IMR-90 (cell line): ENCODE data around the gene WHRN. TPM values are rescaled to one million over a fixed set of nuclear protein-coding genes. Genes with fewer than 3 reads are reported as not detected.

Experiments used
- ATAC-seq: fragments of 200-7000 bp; cut with Tn5 transposase; 2 replicates; pipeline ENCODE4 v1.9.1; 2020; ENCODE audit warnings: low read depth, mild to moderate bottlenecking, moderate library complexity
- BruUV-seq: library from RNA; stranded (reverse); fragments of 400-500 nt; replicated peaks from 2 replicates; lab custom pipeline; 2021; lab: Mats Ljungman, UMichigan
- CTCF ChIA-PET: fragments of 300-600 bp; formaldehyde crosslinking; extraction: SDS; loops from one replicate; lab custom pipeline; 2021; ENCODE audit warnings: antibody characterized with exemption; lab: Yijun Ruan, JAX
- POLR2A ChIA-PET: fragments of 300-600 bp; sonication (Branson Sonifier 250); formaldehyde crosslinking; loops from one replicate; lab custom pipeline; 2022; ENCODE audit warnings: antibody characterized with exemption; ENCODE audit not compliant: unreplicated experiment; lab: Charles Lee
- DNase-seq: peaks from one replicate; pipeline ENCODE4 v3.0.0; 2013
- H2AFZ ChIP-seq: replicated peaks from 2 replicates; pipeline ENCODE3; 2013; ENCODE audit warnings: low read length, mild to moderate bottlenecking; ENCODE audit not compliant: poor library complexity
- H2AK5ac ChIP-seq: 2 replicates; pipeline ENCODE4 v1.6.1; 2013; ENCODE audit warnings: low read depth, low read length, inconsistent platforms
- H2AK9ac ChIP-seq: replicated peaks from 2 replicates; pipeline ENCODE3; 2013; ENCODE audit warnings: mild to moderate bottlenecking, low read depth, low read length, moderate library complexity; ENCODE audit not compliant: poor library complexity
- H2BK120ac ChIP-seq: 2 replicates; pipeline ENCODE4 v1.6.1; 2013; ENCODE audit warnings: low read depth, low read length, inconsistent platforms
- H2BK15ac ChIP-seq: 3 replicates; pipeline ENCODE4 v1.6.1; 2013; ENCODE audit warnings: low read depth, low read length, inconsistent platforms
- H2BK20ac ChIP-seq: 2 replicates; pipeline ENCODE4 v1.6.1; 2013; ENCODE audit warnings: low read depth, mild to moderate bottlenecking, inconsistent platforms, low read length, moderate library complexity
- H2BK5ac ChIP-seq: 2 replicates; pipeline ENCODE4 v1.6.1; 2013; ENCODE audit warnings: mild to moderate bottlenecking, low read depth, low read length, inconsistent platforms; ENCODE audit not compliant: poor library complexity, severe bottlenecking
- H3K14ac ChIP-seq: replicated peaks from 2 replicates; pipeline ENCODE4 v1.6.1; 2013; ENCODE audit warnings: low read depth, low read length, inconsistent platforms
- H3K18ac ChIP-seq: 2 replicates; pipeline ENCODE4 v1.6.1; 2013; ENCODE audit warnings: low read depth, low read length, control low read depth
- H3K23ac ChIP-seq: 2 replicates; pipeline ENCODE4 v1.6.1; 2013; ENCODE audit warnings: low read depth, low read length, inconsistent platforms
- H3K27ac ChIP-seq: 2 replicates; pipeline ENCODE4 v1.5.1; 2013; ENCODE audit warnings: mild to moderate bottlenecking, control low read depth, low read length; ENCODE audit not compliant: insufficient read depth
- H3K27me3 ChIP-seq: 2 replicates; pipeline ENCODE4 v1.6.1; 2013; ENCODE audit warnings: low read length; ENCODE audit not compliant: control insufficient read depth, insufficient read depth
- H3K36me3 ChIP-seq: 2 replicates; pipeline ENCODE4 v1.6.1; 2013; ENCODE audit warnings: low read length, mixed read lengths; ENCODE audit not compliant: control insufficient read depth, insufficient read depth
- H3K4ac ChIP-seq: 2 replicates; pipeline ENCODE4 v1.6.1; 2013; ENCODE audit warnings: low read depth, low read length, inconsistent platforms
- H3K4me1 ChIP-seq: 2 replicates; pipeline ENCODE4 v1.6.1; 2013; ENCODE audit warnings: low read length, mixed read lengths; ENCODE audit not compliant: control insufficient read depth, insufficient read depth
- H3K4me2 ChIP-seq: 2 replicates; pipeline ENCODE4 v1.6.1; 2013; ENCODE audit warnings: low read depth, mild to moderate bottlenecking, control low read depth, low read length, moderate library complexity
- H3K4me3 ChIP-seq: 2 replicates; pipeline ENCODE4 v1.5.1; 2013; ENCODE audit warnings: low read depth, mild to moderate bottlenecking, control low read depth, low read length, moderate library complexity; ENCODE audit not compliant: insufficient read depth
- H3K56ac ChIP-seq: 2 replicates; pipeline ENCODE4 v1.6.1; 2013; ENCODE audit warnings: low read length, inconsistent platforms; ENCODE audit not compliant: insufficient read depth; ENCODE audit errors: extremely low read depth
- H3K79me1 ChIP-seq, 2 experiments: 2 replicates each; pipeline ENCODE4 v1.6.1; 2013; ENCODE audit warnings: low read length in 2 of 2, inconsistent platforms in 1 of 2, low read depth in 1 of 2
- H3K9ac ChIP-seq: 2 replicates; pipeline ENCODE4 v1.6.1; 2013; ENCODE audit warnings: low read depth, low read length, control low read depth
- H3K9me1 ChIP-seq: 2 replicates; pipeline ENCODE4 v1.6.1; 2013; ENCODE audit warnings: low read length, inconsistent platforms; ENCODE audit not compliant: insufficient read depth
- H3K9me3 ChIP-seq: 2 replicates; pipeline ENCODE4 v1.6.1; 2013; ENCODE audit warnings: low read length; ENCODE audit not compliant: control insufficient read depth, insufficient read depth
- H4K20me1 ChIP-seq: 2 replicates; pipeline ENCODE4 v1.6.1; 2013; ENCODE audit warnings: low read length, inconsistent platforms; ENCODE audit not compliant: insufficient read depth
- H4K5ac ChIP-seq: 2 replicates; pipeline ENCODE4 v1.6.1; 2013; ENCODE audit warnings: mild to moderate bottlenecking, low read depth, low read length, control low read depth
- H4K8ac ChIP-seq, 2 experiments: 2 replicates each; pipeline ENCODE4 v1.6.1; 2013; ENCODE audit warnings: low read depth in 2 of 2, low read length in 2 of 2, control low read depth in 1 of 2, inconsistent platforms in 1 of 2
- H4K91ac ChIP-seq: 2 replicates; pipeline ENCODE4 v1.6.1; 2013; ENCODE audit warnings: low read depth, low read length, inconsistent platforms; ENCODE audit not compliant: insufficient read depth
- CEBPB ChIP-seq: IDR thresholded peaks from 2 replicates; pipeline ENCODE4 v1.6.1; 2012; ENCODE audit warnings: low read depth, low read length, improper control_type of control experiment
- CHD1 ChIP-seq: IDR thresholded peaks from 2 replicates; pipeline ENCODE4 v1.6.1; 2012; ENCODE audit warnings: low read depth, low read length, improper control_type of control experiment
- MAZ ChIP-seq: IDR thresholded peaks from 2 replicates; pipeline ENCODE4 v1.6.1; 2012; ENCODE audit warnings: low read depth, mild to moderate bottlenecking, low read length, improper control_type of control experiment, moderate library complexity, borderline replicate concordance
- MXI1 ChIP-seq: IDR thresholded peaks from 2 replicates; pipeline ENCODE4 v1.6.1; 2012; ENCODE audit warnings: low read depth, mild to moderate bottlenecking, low read length, moderate library complexity, borderline replicate concordance
- SMC3 ChIP-seq: fragments of 150-350 bp; IDR thresholded peaks from 2 replicates; pipeline ENCODE4 v1.6.1; 2016; ENCODE audit warnings: low read depth, mild to moderate bottlenecking, antibody characterized with exemption, low read length, moderate library complexity
- USF2 ChIP-seq: fragments of 150-350 bp; IDR thresholded peaks from 2 replicates; pipeline ENCODE4 v1.6.1; 2017; ENCODE audit warnings: mild to moderate bottlenecking, antibody characterized with exemption, low read length, low read depth
- WGBS, 2 experiments: methylation state at CpG; one replicate each; pipeline versions ENCODE4 v1.1.5 to v1.1.7; 2013; ENCODE audit warnings: missing lambda C conversion rate in 2 of 2; ENCODE audit not compliant: insufficient read length in 1 of 2; ENCODE audit errors: extremely low coverage in 2 of 2; 5-methylcytosine and 5-hydroxymethylcytosine counted together
- dilution Hi-C: fragments of 300-500 bp; cut with HindIII; formaldehyde crosslinking; loops from one replicate; pipeline ENCODE4 v1.14.3; 2018; ENCODE audit warnings: low sequenced_read_pairs; ENCODE audit not compliant: unreplicated experiment
- in situ Hi-C: fragments of 300-500 bp; cut with MboI; formaldehyde crosslinking; loops from 3 replicates; pipeline ENCODE4 v1.14.3; 2019; ENCODE audit warnings: low sequenced_read_pairs, inconsistent platforms, mixed read lengths
- intact Hi-C: fragments of 100-400 bp; cut with micrococcal nuclease; formaldehyde crosslinking; loops from 2 replicates; pipeline ENCODE4 v1.10.0; 2022
- polyA plus RNA-seq, 3 experiments: library from polyadenylated mRNA; depleted of rRNA; stranded (reverse); fragments of >200 nt; gene quantifications; 2 replicates each; pipeline ENCODE4 v1.2.3, GENCODE V29; 2012; ENCODE audit warnings: low replicate concordance in 1 of 3
- total RNA-seq: library from RNA; depleted of rRNA; stranded (reverse); fragments of >200 nt; gene quantifications from 2 replicates; pipeline ENCODE4 v1.2.3, GENCODE V29; 2012

WHRN gene
- total and polyA plus RNA-seq, 2 of the 4 experiments (the other 2 are of a cell fraction): 0.18 to 2.6 TPM

DNA sequence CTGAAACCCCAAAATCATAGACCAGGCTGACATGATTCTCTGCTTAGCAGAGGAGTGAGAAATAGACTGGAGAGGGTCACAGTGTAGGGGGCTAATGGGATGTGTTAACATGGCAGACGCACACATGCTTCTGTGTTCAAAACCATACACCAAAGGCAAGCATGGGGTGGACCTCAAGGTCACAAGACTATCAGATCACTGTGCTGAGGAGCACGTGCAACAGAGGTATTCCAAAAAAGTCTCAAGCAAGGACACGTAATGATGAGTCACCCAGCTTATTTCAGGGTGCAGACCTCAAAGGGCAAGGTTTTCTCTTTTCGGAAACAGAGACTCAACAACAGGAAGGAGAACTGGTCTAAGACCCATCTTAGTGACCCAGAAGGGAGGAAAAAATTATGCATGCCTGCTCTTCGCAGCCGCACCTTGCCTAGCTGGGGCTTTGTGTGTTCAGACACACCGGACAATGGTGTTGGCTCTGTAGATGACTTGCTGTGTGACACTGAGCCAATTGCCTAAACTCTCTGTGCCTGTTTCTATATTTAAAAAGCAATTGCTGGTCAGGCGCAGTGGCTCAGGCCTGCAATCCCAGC lies 20.3 kb downstream of the WHRN start (continued):
- TF ChIP-seq SMC3 (no peak), MAZ (no peak), MXI1 (no peak)

DNA sequence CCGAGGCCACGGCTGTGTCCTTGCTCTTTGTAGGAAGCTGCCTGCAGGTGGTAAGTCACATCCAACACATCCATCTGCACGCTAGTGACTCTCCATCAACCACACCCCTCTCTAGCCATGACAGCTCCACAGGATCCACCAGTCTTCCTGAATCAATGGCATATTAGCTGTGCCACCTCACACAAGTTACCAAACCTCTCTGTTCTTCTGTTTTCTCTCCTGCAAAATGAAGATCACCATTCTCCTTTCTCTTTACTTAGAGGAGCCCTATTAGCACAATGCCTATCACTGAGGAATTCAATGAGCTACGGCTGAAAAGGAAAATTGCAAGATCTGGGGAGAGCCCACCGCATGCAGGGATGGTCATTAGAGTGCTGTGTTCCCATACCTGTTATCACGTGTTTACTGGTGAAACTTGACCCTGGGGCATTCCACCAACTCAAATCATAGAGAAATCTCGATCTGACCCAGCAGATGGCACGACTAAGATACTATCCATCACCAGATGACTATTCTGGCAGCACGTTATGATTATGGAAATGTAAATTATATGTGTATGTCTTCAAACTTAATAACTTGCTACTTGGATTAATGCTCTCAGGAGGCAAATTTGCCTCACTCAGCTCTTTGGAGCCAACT lies 20.9 kb downstream of the WHRN start:
- Histone ChIP-seq H4K8ac (no peak overlapping the region), H2BK5ac (no peak overlapping the region), H3K36me3 (no peaks in the 10 kb centered on the region), H2AFZ (peak overlapping the region; percentile 68), H3K56ac (no peak overlapping the region), H3K4ac (0 out of 2 replicates have a peak overlapping the region, but pooled peaks have one; percentile 36), H4K91ac (no peak overlapping the region; the same call in none of the 2 replicates), H2AK5ac (peak overlapping the region; percentile 61; the same call in 1 of the 2 replicates), H3K79me1 (peaks cover 0 to 7% of the 10 kb centered on the region in 2 experiments; a peak in 1 of 4 replicates), H2AK9ac (peak overlapping the region; percentile 73), H3K23ac (peak overlapping the region; percentile 52; the same call in 1 of the 2 replicates), H3K9me1 (peaks cover 11% of the 10 kb centered on the region; the same call in 1 of the 2 replicates), H3K27ac (no peak overlapping the region), H4K5ac (no peak overlapping the region), H3K14ac (0 out of 2 replicates have a peak overlapping the region, but pooled peaks have one; percentile 77), H3K4me1 (peaks cover 4% of the 10 kb centered on the region), H2BK15ac (peak overlapping the region; percentile 49; the same call in 1 of the 3 replicates), H3K4me3 (no peak overlapping the region), H3K9ac (no peak overlapping the region), H3K9me3 (no peaks in the 10 kb centered on the region), H3K18ac (no peak overlapping the region), H4K20me1 (no peaks in the 10 kb centered on the region), H2BK20ac (peak overlapping the region; percentile 50; the same call in 1 of the 2 replicates), H2BK120ac (peak overlapping the region; percentile 62; the same call in 1 of the 2 replicates), H3K27me3 (peaks cover 4% of the 10 kb centered on the region; the same call in 1 of the 2 replicates), H3K4me2 (no peak overlapping the region)
- ChIA-PET POLR2A (interaction anchor here (0.7 kb wide), 1 partner anchor 8 kb away, joined by 3 read pairs; no protein-coding TSS in a partner anchor), CTCF (no interaction called here)
- DNase-seq (no peak), ATAC-seq (no peak)
- 75% methylated on average over 3 of the region's 9 CpGs; no CpG with 5 or more reads in 1 of the 2 experiments for WGBS, 2 experiments
- TF ChIP-seq CEBPB (no peak), USF2 (no peak), CHD1 (no peak)
- intact Hi-C loops: no loop called here
- BruUV-seq: no TSS peak
- dilution Hi-C loops: no loop called here
- in situ Hi-C loops: loop anchor here (10.0 kb wide), 1 partner anchor 530 kb away; no protein-coding TSS in a partner anchor
